ENCODE measurements around the gene ZNF691. TPM values are rescaled to one million over a fixed set of nuclear protein-coding genes. Genes with fewer than 3 reads are reported as not detected.

ZNF691 gene
- total and polyA plus RNA-seq, 2 experiments from 2014 or later = 6.9 to 8.6 TPM

DNA sequence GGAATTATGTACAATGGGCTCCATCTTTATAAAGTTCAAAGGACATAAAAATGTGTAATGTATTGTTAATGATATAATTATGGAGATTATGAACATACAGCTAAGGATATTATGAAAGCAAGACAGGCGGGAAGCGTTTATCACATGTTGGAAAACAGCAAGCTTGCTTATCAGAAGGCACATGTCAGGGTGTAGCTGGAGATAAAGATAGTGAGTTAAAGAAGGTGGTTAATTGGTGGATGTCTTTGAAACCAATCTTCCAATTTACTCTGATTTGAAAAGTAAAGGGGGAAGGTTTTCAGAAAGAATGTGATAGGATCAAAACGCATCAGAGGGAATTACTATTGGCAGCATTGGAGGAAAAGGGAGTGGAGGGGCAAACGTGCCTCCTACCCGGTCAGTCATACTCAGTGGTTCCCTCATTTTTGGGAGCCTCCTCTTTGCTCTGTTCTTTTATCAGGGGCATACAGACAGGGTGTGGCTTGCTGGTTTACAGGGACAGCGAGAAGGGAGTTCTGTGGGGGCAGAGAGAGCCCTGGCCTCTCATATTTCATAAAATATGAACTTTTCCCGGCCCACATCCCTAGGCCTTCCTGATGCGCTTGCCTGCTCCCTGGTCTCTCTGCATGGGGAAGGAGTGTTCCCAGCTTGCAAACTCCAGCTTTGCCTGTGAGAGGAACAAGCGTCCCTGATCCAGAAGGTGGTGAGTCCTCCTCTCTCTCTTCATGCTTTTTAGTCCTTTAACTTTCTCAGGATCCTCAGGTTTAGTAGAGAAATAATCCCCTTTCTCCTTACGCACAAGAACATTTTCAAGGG is 21.2 kb upstream of the ZNF691 start:
- WGBS (ENCODE audit: low lambda C conversion rate, missing lambda C conversion rate) = 76% methylated on average over 10 of the region's 10 CpGs
- Histone ChIP-seq H3K4me1 (ENCODE audit: insufficient read depth) (peaks cover 8% of the 10 kb centered on the region), H3K4me2 (no peak overlapping the region)

DNA sequence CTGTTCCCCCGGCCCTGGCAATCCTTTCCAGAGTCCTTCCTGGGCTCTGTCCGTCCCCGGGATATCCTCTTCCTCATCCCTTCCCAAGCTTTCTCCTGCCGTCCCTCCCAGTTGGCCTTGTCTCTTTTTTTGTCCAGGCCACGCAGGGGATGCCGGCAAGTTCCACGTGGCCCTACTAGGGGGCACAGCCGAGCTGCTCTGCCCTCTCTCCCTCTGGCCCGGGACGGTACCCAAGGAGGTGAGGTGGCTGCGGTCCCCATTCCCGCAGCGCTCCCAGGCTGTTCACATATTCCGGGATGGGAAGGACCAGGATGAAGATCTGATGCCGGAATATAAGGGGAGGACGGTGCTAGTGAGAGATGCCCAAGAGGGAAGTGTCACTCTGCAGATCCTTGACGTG is 15.8 kb upstream of the ZNF691 start:
- no peak overlapping the region for H3K27ac ChIP-seq
- no peak overlapping the region for H3K4me2 ChIP-seq
- H3K4me3 ChIP-seq = no peak overlapping the region
- H3K36me3 ChIP-seq (replicated peaks; ENCODE audit: insufficient read depth, low read depth) = no peaks in the 10 kb centered on the region
- no peak for DNase-seq (ENCODE audit: low spot score)
- TF ChIP-seq, protein P1, sequence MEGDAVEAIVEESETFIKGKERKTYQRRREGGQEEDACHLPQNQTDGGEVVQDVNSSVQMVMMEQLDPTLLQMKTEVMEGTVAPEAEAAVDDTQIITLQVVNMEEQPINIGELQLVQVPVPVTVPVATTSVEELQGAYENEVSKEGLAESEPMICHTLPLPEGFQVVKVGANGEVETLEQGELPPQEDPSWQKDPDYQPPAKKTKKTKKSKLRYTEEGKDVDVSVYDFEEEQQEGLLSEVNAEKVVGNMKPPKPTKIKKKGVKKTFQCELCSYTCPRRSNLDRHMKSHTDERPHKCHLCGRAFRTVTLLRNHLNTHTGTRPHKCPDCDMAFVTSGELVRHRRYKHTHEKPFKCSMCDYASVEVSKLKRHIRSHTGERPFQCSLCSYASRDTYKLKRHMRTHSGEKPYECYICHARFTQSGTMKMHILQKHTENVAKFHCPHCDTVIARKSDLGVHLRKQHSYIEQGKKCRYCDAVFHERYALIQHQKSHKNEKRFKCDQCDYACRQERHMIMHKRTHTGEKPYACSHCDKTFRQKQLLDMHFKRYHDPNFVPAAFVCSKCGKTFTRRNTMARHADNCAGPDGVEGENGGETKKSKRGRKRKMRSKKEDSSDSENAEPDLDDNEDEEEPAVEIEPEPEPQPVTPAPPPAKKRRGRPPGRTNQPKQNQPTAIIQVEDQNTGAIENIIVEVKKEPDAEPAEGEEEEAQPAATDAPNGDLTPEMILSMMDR (IDR thresholded peaks at IDR 0.05; ENCODE audit: poor library complexity) = no peak
- TF ChIP-seq EZH2phosphoT487 (IDR thresholded peaks at IDR 0.05; ENCODE audit: low read depth, severe bottlenecking, unreplicated experiment) = no peak
- no peak for TF ChIP-seq EZH2 (IDR thresholded peaks at IDR 0.05; ENCODE audit: borderline replicate concordance)
- H3K4me1 ChIP-seq (ENCODE audit: insufficient read depth) = no peaks in the 10 kb centered on the region
- 93% methylated on average over 17 of the region's 17 CpGs for WGBS (ENCODE audit: low lambda C conversion rate, missing lambda C conversion rate)
- H4K20me1 ChIP-seq (ENCODE audit: insufficient read depth, poor library complexity, severe bottlenecking) = no peaks in the 10 kb centered on the region
- no peaks in the 10 kb centered on the region for H3K9me3 ChIP-seq (ENCODE audit: low read depth)
- no peaks in the 10 kb centered on the region for H3K79me2 ChIP-seq
- no peak overlapping the region for H2AFZ ChIP-seq
- no peaks in the 10 kb centered on the region for H3K27me3 ChIP-seq
- no peaks in the 10 kb centered on the region for H3K9me2 ChIP-seq (replicated peaks; ENCODE audit: insufficient read depth)

More for the DNA sequence above, 21.2 kb upstream of the ZNF691 start:
- no peaks in the 10 kb centered on the region for H4K20me1 ChIP-seq (ENCODE audit: insufficient read depth, poor library complexity, severe bottlenecking)
- peaks cover 2% of the 10 kb centered on the region for H3K79me2 ChIP-seq
- H3K4me3 ChIP-seq = no peak overlapping the region
- TF ChIP-seq EZH2phosphoT487 (IDR thresholded peaks at IDR 0.05; ENCODE audit: low read depth, severe bottlenecking, unreplicated experiment) (no peak), EZH2 (IDR thresholded peaks at IDR 0.05; ENCODE audit: borderline replicate concordance) (no peak)
- TF ChIP-seq, protein P1 (IDR thresholded peaks at IDR 0.05; ENCODE audit: poor library complexity) = no peak
- no peak for DNase-seq (ENCODE audit: low spot score)
- H3K27ac ChIP-seq = no peak overlapping the region
- no peaks in the 10 kb centered on the region for H3K9me2 ChIP-seq (replicated peaks; ENCODE audit: insufficient read depth)
- H3K27me3 ChIP-seq = no peaks in the 10 kb centered on the region
- H3K36me3 ChIP-seq (replicated peaks; ENCODE audit: insufficient read depth, low read depth) = no peaks in the 10 kb centered on the region
- no peak overlapping the region for H2AFZ ChIP-seq
- no peaks in the 10 kb centered on the region for H3K9me3 ChIP-seq (ENCODE audit: low read depth)

DNA sequence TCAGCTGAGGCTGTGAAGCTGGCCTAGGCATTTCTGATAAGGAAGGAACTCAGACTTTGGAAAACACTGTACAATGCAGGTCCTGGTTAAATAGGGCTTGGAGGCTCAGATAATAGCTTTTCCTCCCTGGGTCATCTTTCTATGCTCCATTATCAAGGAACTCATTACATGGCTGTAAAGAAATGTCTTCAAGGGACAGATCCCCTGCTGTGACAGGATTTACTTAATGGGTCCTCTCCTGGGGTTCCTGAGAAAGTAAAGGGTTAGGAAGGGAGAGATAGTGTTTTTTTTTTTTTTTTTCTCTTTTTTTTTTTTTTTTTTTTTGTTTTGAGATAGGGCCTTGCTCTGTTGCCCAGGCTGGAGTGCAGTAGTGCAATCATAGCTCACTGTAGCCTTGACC is 15.1 kb upstream of the ZNF691 start:
- Histone ChIP-seq H3K4me3 (no peak overlapping the region), H3K27me3 (no peaks in the 10 kb centered on the region), H3K9me2 (replicated peaks; ENCODE audit: insufficient read depth) (no peaks in the 10 kb centered on the region), H3K4me2 (no peak overlapping the region), H3K4me1 (ENCODE audit: insufficient read depth) (no peaks in the 10 kb centered on the region), H4K20me1 (ENCODE audit: insufficient read depth, poor library complexity, severe bottlenecking) (no peaks in the 10 kb centered on the region), H2AFZ (no peak overlapping the region), H3K36me3 (replicated peaks; ENCODE audit: insufficient read depth, low read depth) (no peaks in the 10 kb centered on the region), H3K27ac (no peak overlapping the region), H3K9me3 (ENCODE audit: low read depth) (no peaks in the 10 kb centered on the region), H3K79me2 (no peaks in the 10 kb centered on the region)
- no peak for DNase-seq (ENCODE audit: low spot score)
- TF ChIP-seq, protein P1 (IDR thresholded peaks at IDR 0.05; ENCODE audit: poor library complexity) = no peak
- TF ChIP-seq EZH2 (IDR thresholded peaks at IDR 0.05; ENCODE audit: borderline replicate concordance) (no peak), EZH2phosphoT487 (IDR thresholded peaks at IDR 0.05; ENCODE audit: low read depth, severe bottlenecking, unreplicated experiment) (no peak)
